Muscle layer of colon (tissue), 2 donors: ENCODE results near the gene CDADC1.

Source experiments
- H3K27ac ChIP-seq: one replicate; pipeline ENCODE4 v1.7.0; 2013; ENCODE audit warnings: low read depth, mild to moderate bottlenecking, low read length, moderate library complexity
- H3K27me3 ChIP-seq, 2 donors: one replicate each; pipeline ENCODE4 v1.7.0; 2013; ENCODE audit warnings: low read length in 2 of 2, mild to moderate bottlenecking in 2 of 2; ENCODE audit not compliant: insufficient read depth in 2 of 2, control insufficient read depth in 1 of 2
- H3K36me3 ChIP-seq: one replicate; pipeline ENCODE4 v1.7.0; 2013; ENCODE audit warnings: mild to moderate bottlenecking, low read length; ENCODE audit not compliant: insufficient read depth
- H3K4me1 ChIP-seq: one replicate; pipeline ENCODE4 v1.7.0; 2013; ENCODE audit warnings: mild to moderate bottlenecking, low read length; ENCODE audit not compliant: insufficient read depth
- H3K4me3 ChIP-seq, 2 donors: one replicate each; pipeline ENCODE4 v1.7.0; 2013; ENCODE audit warnings: low read length in 2 of 2, low read depth in 1 of 2, mild to moderate bottlenecking in 1 of 2, moderate library complexity in 1 of 2
- H3K9ac ChIP-seq: one replicate; pipeline ENCODE4 v1.7.0; 2013; ENCODE audit warnings: low read length
- H3K9me3 ChIP-seq: one replicate; pipeline ENCODE4 v1.7.0; 2013; ENCODE audit warnings: mild to moderate bottlenecking, low read length
- donor health status: abdominal sarcoma.
- donor health status: Adenocarcinoma of cecum.

Gene CDADC1

GRCh38 chr13:49298903-49299605 lies 51.3 kb downstream of the CDADC1 start:
- H3K9ac ChIP-seq = no peak overlapping the region
- H3K36me3 ChIP-seq = no peaks in the 10 kb centered on the region
- H3K4me3 ChIP-seq = no peak overlapping the region
- H3K9me3 ChIP-seq = no peaks in the 10 kb centered on the region
- peaks cover 16% of the 10 kb centered on the region for H3K4me1 ChIP-seq
- H3K27ac ChIP-seq = no peak overlapping the region
- H3K27me3 ChIP-seq = no peaks in the 10 kb centered on the region

DNA sequence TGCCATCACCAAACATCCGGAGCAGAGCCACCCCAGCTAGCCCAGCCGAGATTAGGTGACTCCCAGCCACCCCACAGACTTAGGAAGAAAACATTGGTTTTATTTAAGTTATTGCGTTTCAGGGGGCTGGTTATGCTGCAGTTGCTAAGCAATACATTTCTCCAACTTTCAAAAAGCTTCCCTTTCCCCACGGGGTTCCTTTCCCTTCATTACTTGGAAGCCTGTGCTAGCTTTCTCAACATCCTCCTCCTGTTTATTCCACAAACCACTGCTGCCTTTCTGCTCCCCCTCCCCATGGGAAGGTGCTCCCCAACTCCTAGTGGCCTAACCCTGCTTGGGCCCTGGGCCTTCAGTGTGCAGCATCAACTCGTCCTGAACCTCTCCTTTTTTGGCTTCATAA lies 52.6 kb downstream of the CDADC1 start:
- Histone ChIP-seq H3K4me1 (peaks cover 21% of the 10 kb centered on the region), H3K27ac (no peak overlapping the region)

DNA sequence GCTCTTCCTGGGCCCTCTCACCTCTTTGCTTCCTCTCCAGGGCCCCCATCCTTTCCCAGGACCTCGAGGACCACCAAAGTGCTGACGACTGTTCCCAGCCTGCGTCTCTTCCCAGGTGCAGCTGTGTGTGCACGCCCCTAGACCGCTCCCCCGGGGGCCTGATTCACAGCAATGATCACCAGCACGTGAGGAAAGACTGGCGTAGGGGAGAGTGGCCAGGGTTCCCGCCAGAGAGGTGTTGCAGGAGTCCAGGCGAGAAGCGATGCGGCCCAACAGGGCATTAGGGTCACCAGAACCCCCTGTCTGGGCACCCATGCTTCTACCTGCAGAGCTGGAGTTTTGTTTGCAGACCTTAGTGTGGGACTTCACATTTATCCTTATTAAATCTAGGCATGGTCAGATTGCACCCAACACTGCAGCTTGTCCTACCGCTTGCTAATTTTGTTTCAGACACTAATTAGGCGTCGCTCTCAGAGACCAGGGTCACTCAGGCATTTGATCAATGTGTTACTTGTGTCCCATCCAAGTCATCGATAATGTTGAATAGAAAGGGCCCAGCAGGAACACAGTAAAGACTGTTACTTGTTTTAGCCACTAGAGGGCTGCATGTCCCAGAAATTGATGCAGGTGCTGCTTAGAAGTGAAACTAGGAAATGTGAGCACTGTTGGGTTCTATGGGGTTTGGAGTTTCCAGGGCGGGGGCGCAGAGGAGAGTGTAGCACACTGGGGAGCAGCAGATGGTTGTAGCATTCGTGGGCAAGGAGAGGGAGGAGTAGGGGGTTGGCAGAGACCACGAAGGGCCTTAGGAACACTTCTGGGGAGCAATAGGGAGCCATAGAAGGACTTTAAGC lies 53.2 kb downstream of the CDADC1 start:
- Histone ChIP-seq H3K36me3 (peaks cover 5% of the 10 kb centered on the region), H3K27ac (no peak overlapping the region), H3K4me1 (peaks cover 26% of the 10 kb centered on the region), H3K27me3 (no peaks in the 10 kb centered on the region), H3K4me3 (peak overlapping the region in 1 of 2 donors; percentile 44), H3K9ac (no peak overlapping the region), H3K9me3 (no peaks in the 10 kb centered on the region)

More for the DNA sequence above, 52.6 kb downstream of the CDADC1 start:
- no peaks in the 10 kb centered on the region for H3K36me3 ChIP-seq
- H3K4me3 ChIP-seq = no peak overlapping the region
- no peaks in the 10 kb centered on the region for H3K9me3 ChIP-seq
- H3K27me3 ChIP-seq = no peaks in the 10 kb centered on the region
- no peak overlapping the region for H3K9ac ChIP-seq

- Histone ChIP-seq H3K27me3 (no peaks in the 10 kb centered on the region), H3K4me1 (peaks cover 34% of the 10 kb centered on the region), H3K9me3 (no peaks in the 10 kb centered on the region), H3K9ac (no peak overlapping the region), H3K4me3 (no peak overlapping the region), H3K27ac (peak overlapping the region; percentile 57), H3K36me3 (peaks cover 6% of the 10 kb centered on the region)
Observed at GRCh38 chr13:49302222-49302621, 54.5 kb downstream of the CDADC1 start.

DNA sequence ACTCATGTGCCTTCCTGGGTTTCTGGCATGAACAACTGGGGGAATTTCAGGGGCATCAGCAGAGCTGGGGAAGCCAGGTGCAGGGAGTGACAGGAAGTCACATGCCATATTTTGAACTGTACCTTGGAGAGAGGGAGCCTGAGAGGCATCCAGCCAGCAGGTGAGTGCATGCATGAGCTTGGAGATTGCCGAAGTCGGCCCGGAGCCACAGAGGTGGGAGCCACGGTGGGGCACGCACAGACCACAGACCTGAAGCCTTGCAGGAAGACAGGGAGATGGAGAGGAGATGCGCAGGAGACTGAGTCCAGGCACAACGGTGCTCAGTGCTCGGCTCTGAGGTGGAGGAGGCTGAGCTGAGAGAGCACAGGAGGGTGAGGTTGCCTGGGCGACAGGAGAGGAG lies 55.1 kb downstream of the CDADC1 start:
- no peaks in the 10 kb centered on the region for H3K27me3 ChIP-seq
- no peaks in the 10 kb centered on the region for H3K9me3 ChIP-seq
- peaks cover 6% of the 10 kb centered on the region for H3K36me3 ChIP-seq
- peaks cover 40% of the 10 kb centered on the region for H3K4me1 ChIP-seq
- peak overlapping the region; percentile 14 for H3K27ac ChIP-seq
- no peak overlapping the region for H3K9ac ChIP-seq
- H3K4me3 ChIP-seq = no peak overlapping the region

DNA sequence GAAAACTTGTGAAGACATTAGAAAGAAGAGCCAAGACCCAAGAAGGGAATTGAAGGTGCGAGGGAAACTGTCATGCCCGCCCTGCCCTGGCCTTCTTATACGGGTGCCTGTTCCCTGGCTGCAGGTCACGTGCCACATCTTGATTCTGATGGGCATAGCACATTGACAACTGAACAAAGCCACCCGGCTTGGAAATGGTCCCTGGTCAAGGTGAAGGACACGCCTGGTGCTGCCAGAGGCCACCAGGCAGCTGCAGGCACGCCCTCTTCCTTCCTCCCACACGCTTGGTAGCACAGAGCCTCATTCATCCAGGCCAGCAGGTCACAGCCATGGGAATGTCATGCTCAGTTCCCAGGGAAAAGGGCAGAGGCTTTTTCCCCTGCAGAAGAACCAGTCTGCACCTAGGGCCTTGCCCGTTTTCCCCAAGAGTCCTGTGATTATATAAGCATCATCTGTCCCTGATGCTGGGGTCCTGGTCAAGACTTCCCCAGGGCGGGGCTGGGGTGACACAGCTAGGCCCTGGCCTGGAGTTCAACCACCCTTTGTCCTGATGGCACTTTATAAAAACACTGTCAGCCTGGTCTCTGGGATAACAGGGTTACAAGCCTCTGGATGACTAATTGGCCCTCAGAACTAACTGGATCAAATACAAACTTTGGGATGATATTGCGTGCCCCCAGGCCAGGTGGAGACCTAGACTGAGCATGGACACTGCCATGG lies 56.0 kb downstream of the CDADC1 start:
- H3K27me3 ChIP-seq = no peaks in the 10 kb centered on the region
- peak overlapping the region; percentile 14 for H3K27ac ChIP-seq
- H3K36me3 ChIP-seq = peaks cover 6% of the 10 kb centered on the region
- H3K4me3 ChIP-seq = no peak overlapping the region
- peaks cover 49% of the 10 kb centered on the region for H3K4me1 ChIP-seq
- H3K9me3 ChIP-seq = no peaks in the 10 kb centered on the region
- no peak overlapping the region for H3K9ac ChIP-seq

DNA sequence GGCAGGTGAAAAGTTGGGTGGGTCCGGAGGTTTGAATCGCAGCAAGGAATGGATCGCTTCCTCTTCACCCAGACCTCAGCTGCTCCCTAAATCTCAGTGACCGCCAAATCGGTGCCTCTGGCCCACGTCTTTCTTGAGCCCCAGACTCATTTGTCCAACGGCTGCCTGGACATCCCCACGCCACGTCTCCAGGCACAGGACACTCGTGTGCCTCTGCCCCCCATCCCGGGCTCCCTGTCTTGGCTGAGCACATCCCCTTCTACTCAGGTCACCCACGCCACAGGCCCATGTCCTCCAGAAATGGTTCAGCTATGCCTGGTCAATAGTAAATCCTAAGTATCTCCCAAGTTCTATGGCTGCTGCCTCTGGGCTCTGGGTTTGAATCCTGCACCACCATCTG lies 56.6 kb downstream of the CDADC1 start:
- H3K27ac ChIP-seq = peak overlapping the region; percentile 19
- H3K36me3 ChIP-seq = peaks cover 6% of the 10 kb centered on the region
- H3K4me3 ChIP-seq = no peak overlapping the region
- no peaks in the 10 kb centered on the region for H3K27me3 ChIP-seq
- no peaks in the 10 kb centered on the region for H3K9me3 ChIP-seq
- H3K9ac ChIP-seq = no peak overlapping the region
- H3K4me1 ChIP-seq = peaks cover 56% of the 10 kb centered on the region

- no peaks in the 10 kb centered on the region for H3K27me3 ChIP-seq
- peak overlapping the region; percentile 19 for H3K27ac ChIP-seq
- no peak overlapping the region for H3K9ac ChIP-seq
- no peaks in the 10 kb centered on the region for H3K9me3 ChIP-seq
- no peak overlapping the region for H3K4me3 ChIP-seq
- peaks cover 8% of the 10 kb centered on the region for H3K36me3 ChIP-seq
- peaks cover 60% of the 10 kb centered on the region for H3K4me1 ChIP-seq
Observed at GRCh38 chr13:49304763-49305700, 57.3 kb downstream of the CDADC1 start.

DNA sequence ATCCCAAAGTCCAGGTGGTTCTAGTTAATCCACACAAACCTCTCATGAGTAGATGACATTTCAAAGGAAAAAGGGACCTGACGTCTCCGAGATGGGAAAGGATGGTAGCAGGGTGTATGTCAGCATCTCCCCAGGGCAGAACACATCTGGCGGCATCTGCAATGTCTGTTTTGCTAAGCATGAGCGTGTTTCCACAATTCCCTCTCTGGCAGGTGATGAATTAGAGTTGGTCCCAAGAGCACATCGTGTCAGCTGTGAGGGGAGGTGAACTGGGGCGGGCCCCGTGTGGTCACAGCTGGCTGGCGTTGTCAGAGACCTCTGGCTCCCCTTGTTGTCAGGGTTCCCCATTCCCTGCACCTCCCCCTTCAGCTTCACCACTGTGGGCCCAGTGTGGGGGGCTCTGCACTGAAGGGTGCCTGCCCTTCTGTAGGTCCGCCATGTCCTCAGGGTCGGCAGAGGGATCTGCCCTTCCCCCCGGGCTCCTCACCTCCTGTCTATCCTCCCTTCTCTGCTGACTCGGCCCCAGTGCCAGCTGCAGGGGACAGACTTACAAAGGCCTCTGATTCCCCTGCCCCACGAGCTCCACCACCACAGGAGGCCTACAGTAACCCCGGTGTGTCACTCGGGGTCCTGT lies 58.2 kb downstream of the CDADC1 start:
- Histone ChIP-seq H3K9me3 (no peaks in the 10 kb centered on the region), H3K27me3 (no peaks in the 10 kb centered on the region), H3K27ac (peak overlapping the region; percentile 19), H3K36me3 (peaks cover 17% of the 10 kb centered on the region), H3K4me3 (no peak overlapping the region), H3K4me1 (peaks cover 62% of the 10 kb centered on the region), H3K9ac (no peak overlapping the region)

GRCh38 chr13:49307365-49307764 lies 59.6 kb downstream of the CDADC1 start:
- peaks cover 52% of the 10 kb centered on the region for H3K4me1 ChIP-seq
- no peaks in the 10 kb centered on the region for H3K27me3 ChIP-seq
- no peak overlapping the region for H3K4me3 ChIP-seq
- peaks cover 17% of the 10 kb centered on the region for H3K36me3 ChIP-seq
- peak overlapping the region; percentile 93 for H3K27ac ChIP-seq
- peak overlapping the region; percentile 23 for H3K9ac ChIP-seq
- no peaks in the 10 kb centered on the region for H3K9me3 ChIP-seq
